ENCODE results near the gene SMYD3.
A peak's percentile ranks its signal among the peaks of the same experiment; 100 is the strongest.

SMYD3 gene

DNA sequence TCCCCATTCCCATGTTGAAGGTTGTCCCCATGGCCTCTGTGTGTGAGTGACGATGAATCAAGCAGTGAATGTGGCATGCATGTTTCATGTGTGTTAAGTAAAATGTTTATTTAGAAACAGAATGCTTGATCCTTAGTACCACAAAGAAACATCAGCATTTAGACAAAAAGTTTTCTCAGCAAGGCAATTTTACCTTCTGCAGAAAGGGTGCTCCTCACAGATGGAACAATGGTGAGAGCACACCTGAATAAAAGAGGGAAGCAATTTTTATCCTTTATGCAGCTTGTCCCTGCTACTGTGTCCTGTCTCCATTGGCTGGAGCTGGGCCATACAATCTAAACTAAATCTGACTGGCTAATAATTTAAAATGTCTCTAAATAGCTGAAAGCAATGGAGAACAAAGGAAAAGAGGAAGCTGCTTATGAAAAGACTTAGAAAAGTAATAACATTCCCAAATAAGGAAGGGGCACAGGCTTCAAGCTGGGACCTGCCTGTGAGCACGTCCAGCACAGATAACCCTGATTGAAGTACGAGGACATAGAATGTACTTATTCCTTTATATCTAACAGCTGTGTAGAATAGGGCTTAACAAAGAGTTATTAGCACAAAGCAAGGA, 8.4 kb upstream of the SMYD3 start:
- DNase-seq (ENCODE audit: low spot score), result no peak

DNA sequence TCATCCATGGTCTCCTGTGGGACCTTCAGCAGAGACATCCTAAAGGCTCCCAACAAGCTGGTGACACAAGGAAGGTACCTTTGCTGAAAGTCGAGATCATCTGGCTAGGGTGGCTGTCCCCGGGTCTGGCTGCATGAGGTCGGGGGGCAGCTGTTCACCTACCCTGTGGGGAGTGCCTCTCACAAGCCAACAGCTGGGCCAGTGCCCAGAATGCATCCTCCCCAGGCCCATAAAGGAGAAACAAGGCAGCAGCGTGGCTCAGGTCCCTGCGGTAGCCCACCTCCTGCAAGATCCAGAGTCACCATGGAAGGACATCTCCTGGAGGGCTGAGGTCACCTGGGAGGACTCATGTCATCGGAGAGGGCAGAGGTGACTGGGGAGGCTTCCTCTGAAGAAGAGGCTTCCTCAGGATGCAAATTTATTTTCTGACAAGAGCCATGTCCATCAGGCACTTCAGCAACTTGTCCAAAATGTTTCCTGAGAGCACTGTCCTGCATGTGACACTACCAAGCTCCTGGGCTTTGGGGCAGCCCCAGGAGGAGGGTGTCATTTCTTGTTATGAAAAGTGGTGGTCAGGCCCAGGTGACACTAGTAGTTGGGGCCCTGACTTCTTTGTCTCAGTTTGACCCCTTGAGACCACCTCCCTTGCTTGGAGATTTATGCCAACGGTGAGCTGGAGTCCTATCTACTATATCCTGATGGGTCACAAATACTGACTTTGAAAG, 6.7 kb upstream of the SMYD3 start:
- no peak for DNase-seq (ENCODE audit: low spot score)

DNA sequence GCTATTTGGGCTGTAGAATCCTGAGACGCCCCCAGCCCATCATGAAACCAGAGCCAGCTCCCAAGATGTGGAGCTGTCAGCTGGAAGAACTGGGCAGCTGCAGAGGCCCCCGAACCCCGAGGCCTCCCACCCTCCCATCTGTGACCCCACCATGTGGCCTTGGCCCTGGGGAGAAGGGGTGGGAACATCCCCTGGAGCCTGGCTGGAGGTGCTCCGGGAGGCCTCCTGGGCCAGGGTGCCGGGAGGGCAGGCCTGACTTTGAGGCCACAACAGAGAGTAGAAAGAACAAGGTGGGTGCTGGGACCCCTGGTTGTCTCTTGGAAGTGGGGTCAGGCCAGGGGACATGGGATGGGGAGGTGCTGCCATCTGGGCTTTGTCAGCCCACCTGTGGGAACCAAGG, 6.0 kb upstream of the SMYD3 start:
- no peak for DNase-seq (ENCODE audit: low spot score)

DNA sequence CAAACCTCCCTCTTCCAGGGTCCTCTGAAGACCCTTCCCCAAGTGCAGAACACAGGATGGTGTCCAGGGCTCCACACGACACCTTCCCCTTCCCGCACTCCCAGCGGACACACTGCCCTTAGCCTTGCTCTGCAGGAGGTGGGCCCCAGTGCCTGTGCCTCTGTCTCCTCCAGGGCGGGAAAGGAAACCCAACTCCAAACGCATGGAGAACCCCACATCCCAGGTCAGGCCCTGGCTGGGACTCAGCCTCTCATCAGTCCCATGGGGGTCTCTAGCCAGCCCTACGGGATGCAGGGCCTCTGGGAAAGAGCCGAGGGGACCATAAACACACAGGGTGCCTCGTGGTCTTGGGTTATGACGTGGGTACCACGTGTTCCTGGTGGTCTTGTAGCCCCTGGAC, 5.6 kb upstream of the SMYD3 start:
- DNase-seq (ENCODE audit: low spot score), result no peak

DNA sequence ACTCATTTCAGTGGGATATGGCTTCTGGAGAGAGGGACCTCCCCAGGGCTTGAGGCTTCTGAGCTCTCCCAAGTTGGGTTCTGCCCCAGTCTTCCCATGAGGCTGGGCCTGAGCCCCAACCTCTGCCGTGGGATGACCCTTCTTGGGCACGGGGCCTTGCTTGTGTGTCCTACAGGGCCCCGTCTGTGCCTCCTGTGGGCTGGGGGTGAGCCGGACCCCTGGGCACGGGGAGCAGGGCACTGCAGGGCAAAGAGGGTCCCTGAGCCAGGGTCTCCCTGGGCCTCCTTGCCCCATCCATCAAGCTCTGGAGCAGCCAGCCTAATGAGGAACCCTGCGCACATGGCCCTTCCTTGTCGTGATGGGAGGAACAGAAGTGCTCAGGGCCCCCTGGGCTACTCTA, 5.2 kb upstream of the SMYD3 start:
- no peak for DNase-seq (ENCODE audit: low spot score)

DNA sequence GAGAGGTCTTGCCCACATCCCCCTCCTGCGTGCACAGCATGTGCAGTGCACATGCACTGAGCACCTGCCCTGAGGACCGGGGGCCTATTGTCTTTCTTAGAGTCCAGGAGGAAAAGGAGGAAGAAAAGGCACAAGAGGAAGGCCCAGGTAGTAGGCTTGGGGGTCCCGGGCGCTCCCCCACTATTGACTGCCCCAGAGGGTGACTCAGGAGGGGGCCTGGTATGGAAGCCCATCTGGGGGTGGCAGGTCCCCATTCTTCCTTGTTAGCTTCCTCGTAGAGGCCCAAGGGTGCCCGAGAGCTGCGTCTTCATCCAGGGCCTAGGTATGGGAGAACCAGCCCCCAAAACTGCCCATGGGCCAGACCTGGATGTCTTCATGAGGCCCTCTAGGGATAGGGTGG, 4.1 kb upstream of the SMYD3 start:
- DNase-seq (ENCODE audit: low spot score), result no peak

DNA sequence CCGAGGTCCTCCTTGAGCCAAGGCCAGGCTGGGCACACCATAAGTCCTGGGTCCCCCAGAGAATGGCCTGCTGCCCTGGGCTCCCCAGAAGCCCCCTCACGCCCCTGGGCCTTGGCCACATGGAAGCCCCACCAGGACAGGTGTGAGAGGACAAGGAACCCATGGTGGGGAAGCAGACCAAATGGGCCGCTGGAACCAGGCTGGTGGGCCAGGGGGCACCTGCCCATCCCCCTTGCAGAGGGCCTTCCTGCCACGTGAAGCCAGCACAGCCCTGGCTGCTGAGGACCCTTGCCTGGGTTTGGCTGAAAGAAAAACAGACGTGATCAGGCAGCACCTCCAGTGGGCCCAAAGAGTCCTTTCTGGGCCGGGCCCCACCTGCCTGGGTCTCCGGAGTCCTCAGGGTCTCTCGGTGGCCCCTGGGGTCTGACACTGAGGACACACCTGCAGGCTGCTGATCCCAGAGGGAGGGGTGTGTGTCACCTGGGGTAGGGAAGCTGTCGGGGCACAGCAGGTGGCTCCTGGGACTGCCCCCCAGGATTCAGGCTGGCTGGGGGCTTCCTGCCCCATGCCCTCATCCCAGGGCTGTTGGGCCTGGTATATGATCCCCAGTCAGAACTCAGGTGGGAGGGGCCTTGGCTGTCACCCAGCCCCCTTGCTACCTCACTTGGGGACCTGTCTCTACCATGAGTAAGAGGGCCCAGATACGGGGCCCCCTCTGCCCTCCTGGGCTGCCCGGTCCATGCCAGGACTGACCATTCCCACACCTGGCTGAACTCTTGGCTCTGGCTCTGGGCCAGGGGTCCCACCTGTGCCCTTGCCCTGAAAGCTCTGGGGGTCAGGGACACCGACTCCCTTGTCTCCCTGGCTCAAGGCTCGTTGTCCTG, 3.3 kb upstream of the SMYD3 start:
- no peak for DNase-seq (ENCODE audit: low spot score)

DNA sequence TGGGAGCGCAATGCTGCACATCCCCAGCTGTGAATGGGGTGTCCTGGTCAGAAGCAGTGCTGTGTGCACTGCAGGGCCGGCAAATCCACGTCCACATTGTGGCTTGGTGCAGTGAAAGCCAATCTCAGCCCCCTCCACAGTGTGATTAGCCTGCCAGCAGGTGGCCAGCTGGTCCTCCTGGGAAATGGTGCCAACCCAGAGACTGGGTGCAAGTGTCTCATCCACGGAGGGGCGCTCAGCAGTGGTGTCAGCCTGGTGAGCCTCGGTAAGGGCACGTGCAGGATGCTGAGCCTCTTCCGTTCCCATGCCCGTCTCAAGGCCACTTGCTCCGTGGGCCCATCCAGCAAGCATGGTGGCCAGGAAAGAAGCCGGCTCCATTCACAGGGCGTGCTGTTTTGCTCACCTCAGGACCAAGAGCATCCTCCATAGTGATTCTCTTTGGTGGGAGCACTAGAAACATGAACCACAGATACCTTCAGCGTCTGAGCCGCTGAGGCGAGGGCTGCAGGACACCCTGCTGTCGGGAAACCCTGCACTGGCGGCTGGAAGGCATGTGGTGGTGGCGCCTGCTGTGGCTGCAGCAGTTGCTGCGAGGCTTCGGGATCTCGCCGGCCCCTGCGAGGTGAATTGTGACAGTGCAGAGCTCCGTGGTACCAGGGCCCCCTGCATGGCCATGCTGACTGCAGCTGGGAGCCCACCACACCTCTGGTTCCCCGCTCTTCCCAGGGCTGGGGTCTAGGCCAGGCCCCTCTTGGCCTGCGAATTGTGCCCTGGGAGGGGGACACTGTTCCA, 2.0 kb upstream of the SMYD3 start:
- DNase-seq (ENCODE audit: low spot score), result no peak

DNA sequence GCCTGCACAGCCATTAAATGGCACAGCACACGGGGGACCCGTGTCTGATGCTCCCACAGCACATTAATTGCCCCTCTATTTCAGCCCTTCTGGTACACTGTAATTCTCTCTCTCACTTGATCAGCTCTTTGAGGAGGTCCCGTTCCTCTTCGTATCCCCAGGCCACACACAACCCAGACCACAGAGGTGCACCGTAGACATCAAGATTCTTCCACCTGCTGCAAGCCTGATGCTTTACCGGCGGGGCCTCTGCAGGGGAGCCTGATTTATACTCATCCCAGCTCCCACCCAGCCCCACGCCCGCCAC, 759 bp downstream of the SMYD3 start:
- no peak for DNase-seq (ENCODE audit: low spot score)

DNA sequence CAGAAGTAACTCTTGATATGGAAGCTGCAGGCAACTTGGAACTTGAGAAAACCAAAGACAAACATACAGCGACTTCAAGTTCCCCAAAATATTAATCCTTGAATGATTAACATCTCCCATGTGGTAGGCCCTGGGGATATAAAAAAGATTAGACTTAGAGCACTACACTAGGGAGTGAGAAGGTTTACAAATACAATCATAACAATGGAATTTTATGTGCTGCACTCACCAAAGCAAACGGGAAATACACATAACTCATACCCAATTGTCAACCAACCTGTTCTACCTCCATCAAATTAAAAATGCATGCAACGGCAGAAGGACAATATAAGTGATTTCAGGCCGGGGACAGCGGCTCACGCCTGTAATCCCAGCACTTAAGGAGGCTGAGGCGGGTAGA, 3.7 kb downstream of the SMYD3 start:
- DNase-seq (ENCODE audit: low spot score), result no peak

DNA sequence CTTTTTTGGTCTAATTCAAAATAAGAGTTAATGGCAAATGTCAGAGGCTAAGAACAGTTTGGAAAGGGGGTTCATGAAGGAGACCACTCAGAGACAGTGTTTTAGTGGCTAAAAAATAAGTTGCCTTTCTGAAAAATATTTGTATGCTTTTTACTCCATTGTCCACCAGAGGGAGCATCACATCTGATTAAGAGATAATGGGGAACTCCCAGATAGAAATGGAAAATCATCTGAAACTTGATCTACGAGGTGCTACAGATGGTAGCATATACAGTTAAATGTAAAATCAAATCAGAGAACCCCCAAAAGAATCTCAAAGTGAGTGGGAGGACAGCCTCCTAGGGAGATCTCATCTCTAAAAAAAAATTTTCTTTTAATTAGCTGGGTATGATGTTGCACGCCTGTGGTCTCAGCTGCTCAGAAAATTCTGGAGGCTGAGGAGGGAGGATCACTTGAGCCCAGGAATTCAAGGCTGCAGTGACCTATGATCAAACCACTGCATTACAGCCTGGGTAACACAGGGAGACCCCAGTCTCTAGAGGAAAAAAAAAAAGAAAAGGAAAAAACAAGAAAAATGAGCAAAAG, 9.7 kb downstream of the SMYD3 start:
- DNase-seq (ENCODE audit: low spot score), result peak; percentile 59

DNA sequence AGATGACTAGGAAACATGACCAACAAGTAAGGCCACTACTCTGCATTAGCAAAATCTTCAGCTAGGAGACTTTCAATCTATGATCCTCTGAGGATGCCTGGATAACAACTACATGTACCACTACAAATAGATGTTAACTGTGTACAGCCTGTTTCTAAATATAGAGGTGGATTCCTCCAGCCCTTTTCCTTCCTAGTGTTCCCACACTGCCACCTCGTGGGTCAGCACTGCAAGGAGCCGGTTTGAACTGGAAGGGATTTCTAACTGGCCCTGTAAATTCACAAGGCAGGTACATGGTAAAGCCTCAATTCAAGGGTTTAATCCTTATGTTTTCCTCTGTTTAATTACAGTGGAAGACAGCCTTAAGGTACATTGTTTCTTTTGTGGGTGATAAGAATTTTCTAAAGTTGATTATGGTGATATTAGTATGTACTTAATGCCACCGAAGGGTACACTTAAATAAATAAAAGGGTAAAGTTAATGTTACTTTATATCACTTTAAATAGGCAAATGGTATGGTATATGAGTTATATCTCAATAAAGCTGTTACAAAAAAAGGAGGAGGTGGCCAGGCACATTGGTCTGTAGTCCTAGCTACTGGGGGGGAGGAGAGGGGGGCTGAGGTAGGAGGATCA, 14.4 kb downstream of the SMYD3 start:
- DNase-seq (ENCODE audit: low spot score), result peak; percentile 84

DNA sequence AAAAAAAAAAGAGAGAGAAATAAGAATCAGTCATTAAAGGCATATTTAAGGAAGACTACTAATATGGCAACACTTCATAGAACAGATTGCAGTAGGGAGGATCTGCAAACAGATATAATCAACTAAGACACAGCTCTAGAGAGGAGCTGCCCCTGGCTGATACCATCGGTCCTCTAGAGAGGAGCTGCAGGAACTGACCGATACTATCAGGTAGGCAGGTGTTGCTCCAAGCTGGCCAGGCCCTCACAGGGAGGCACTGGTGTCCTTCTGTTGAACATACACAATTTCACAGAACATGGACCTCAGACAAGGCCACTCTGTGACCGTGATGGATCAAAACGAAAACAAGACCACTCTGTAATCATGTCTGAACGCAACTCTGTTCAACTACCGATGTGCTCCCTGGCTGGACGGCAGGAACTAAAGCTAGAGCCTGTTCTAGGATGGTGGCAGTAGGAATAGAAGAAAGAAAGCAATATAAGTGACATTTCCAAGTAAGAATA, 15.5 kb downstream of the SMYD3 start:
- DNase-seq (ENCODE audit: low spot score), result no peak

DNA sequence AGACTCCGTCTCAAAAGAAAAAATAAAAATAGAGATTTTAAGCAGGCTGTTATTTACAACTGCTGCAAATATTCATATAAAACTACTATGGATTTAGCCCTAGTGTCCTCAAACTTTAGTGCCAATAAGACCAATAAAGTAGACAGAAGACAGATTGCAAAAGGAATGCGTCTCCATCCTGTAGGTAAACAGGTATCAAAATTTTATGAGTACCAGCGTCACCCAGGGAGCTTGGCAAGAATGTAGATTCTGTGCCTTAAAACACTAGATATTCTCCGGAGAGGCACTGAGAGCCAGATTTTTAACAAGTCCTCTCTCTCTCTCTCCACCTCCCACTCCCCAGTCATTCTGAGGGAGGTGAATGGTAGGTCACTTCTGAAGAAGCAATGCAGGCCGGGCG, 18.4 kb downstream of the SMYD3 start:
- DNase-seq (ENCODE audit: low spot score), result no peak

DNA sequence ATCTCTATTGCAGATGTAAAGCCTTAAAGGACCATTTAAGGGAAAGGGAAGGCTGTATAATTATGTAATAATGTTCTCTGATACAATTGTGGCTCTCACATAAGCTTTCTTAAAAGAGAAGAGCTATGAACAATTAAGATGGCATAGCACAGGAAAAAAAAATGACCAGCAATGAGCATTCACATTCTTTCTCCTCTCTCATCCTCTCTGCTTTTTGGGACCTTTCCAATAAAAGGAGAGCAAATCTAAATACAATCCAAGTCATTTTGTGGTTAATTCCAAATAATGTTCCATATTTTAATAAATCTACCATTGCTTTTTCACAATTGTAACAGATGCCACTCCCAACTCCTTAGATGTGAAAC, 23.5 kb downstream of the SMYD3 start:
- no peak for DNase-seq (ENCODE audit: low spot score)

DNA sequence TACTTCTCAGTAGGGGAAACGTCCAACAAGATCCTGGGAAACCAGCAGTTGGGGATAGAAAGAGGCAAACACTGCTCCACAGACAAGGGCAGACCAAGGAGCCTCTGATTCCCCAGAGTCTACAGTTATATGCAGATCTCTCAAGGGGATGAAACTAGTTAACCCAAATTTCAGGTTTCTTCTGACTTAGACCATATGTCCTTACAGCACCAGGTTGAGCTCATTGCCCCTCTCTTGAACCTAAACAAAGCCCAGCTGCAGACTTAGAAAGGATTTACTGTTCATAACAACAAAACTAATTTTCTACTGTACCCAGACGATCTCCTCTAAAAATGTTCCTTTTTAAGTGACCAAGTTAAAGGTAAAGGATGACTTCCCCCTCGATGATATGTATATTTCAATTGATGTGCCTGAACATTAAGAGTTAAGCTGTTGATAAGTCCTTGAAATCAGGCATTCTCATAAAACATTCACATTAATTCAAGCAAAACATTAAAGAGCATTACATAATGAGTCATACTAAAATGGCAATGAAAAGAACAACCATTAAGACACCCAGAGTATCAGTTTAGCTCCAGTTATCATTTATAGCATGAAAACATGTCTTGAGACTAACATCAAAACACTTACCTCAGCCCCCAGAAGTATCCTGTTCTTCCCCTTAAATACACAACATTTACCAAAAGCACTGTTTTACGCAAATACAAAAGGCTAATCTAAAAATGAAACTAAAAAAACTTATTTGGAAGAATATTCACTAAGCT, 24.1 kb downstream of the SMYD3 start:
- no peak for DNase-seq (ENCODE audit: low spot score)

DNA sequence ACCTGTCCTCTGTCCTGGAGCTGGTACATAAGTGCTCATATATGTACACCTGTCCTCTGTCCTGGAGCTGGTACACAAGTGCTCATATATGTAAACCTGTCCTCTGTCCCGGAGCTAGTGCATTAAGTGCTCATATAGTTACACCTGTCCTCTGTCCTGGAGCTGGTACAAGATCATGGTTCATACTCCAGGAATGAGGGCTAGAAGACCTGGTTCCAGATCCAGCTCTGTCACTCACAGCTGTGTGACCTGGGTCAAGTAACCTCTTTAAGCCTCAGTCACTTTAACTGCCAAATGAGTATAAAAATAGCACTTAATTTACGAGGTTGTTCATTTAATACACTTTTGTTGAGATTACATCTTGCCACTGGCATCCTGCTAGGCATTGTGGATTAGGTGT, 28.0 kb downstream of the SMYD3 start:
- DNase-seq (ENCODE audit: low spot score), result no peak

DNA sequence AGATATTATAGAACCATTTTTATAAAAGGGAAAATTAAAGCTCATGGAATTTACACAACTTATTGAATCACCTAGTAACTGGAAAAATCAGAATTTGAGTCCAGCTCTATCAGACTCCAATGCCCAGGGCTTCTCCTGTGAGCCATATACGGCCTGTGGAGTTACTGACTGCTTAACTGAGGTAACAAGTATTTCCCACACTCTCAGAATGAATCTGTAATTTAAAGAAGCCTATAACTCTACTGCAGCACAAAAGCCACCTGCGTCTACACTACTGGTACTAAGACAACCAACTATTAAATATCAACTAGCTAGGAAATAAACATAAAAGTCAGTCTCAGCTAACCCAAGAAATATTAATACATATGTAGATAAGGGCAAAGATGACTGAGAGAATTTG, 29.4 kb downstream of the SMYD3 start:
- no peak for DNase-seq (ENCODE audit: low spot score)

DNA sequence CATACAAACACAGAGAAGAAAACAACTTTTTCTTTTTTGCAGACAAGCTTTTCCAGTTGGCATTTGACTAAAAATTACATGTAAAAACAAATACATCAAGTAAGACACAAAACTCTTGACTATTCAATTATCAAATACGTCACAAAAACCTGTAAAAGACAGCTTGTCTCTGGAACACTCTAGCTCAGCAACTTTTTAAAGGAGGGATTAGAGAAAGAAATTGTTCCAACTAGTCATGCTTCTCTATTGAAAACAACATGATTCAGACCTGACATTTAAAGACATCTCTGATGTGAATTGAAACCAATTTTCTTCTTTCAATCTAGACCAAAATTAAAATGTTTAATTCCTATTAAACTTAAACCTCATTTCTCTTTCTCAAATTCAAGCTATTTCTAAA, 30.3 kb downstream of the SMYD3 start:
- no peak for DNase-seq (ENCODE audit: low spot score)

DNA sequence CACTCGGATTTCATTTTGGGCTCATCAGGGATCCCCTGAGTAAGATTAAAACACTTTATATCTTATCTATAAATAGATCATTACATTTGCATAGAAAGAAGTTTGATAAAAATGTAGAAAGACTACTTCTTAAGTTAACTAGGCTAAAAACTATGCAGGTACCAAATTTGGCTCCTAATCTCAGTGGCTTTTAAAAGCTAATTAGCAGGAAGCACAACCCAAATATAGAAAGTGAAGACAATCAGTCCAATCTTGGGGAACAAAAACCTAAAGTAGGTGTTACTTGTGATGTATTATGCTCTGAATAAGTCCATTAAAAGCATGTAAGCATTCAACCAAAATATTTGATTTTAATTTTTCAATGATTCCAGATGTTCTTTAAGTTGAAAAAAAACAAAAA, 35.4 kb downstream of the SMYD3 start:
- no peak for DNase-seq (ENCODE audit: low spot score)

DNA sequence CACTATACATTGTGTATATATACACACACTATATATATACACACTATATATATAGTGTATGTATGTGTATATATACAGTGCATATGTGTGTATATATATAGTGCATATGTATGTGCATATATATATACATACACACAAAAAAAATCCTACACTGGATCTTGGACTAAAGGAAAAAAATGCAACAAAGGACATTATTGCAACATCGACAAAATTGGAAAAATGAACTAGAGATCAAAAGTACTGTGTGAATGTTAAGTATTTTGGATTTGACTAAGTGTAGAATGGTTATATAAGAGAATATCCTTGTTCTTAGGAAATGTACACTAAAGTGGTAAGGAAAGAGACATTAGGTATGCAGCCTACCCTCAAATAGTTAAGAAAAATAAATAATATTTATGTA, 36.5 kb downstream of the SMYD3 start:
- DNase-seq (ENCODE audit: low spot score), result no peak

Measured in AG20443 (cell line).